Endothelial cell of umbilical vein (primary cell): Measurements from ENCODE around the gene ACOX1. TPM values are rescaled to one million over a fixed set of nuclear protein-coding genes. Genes with fewer than 3 reads are reported as not detected.

Source experiments
- BruUV-seq: library from RNA; stranded (reverse); fragments of 400-500 nt; replicated peaks from 2 replicates; lab custom pipeline; 2021; lab: Mats Ljungman, UMichigan
- CTCF ChIA-PET: fragments of 300-600, 350-600 bp; sonication (Branson Sonifier 250); formaldehyde crosslinking; loops from one replicate; lab custom pipeline; 2021; ENCODE audit warnings: antibody characterized with exemption, inconsistent platforms; lab: Charles Lee
- POLR2A ChIA-PET: fragments of 300-600, 350-600 bp; sonication (Branson Sonifier 250); formaldehyde crosslinking; loops from one replicate; lab custom pipeline; 2021; ENCODE audit warnings: antibody characterized with exemption, inconsistent platforms; lab: Charles Lee
- DNase-seq: peaks from one replicate; pipeline ENCODE4 v3.0.0-alpha.2; 2011; ENCODE audit warnings: low read depth, low spot score
- FAIRE-seq: peaks from 2 replicates; lab custom pipeline; 2011; peaks lifted over from hg19 to GRCh38; lab: Jason Lieb, UNC
- H2AFZ ChIP-seq: 2 replicates; pipeline ENCODE4 v1.6.0; 2012; ENCODE audit warnings: low read depth, low read length, control low read depth, inconsistent platforms
- H3K27ac ChIP-seq: 2 replicates; pipeline ENCODE4 v1.5.1; 2011; ENCODE audit warnings: low read depth, mild to moderate bottlenecking, control low read depth, low read length, moderate library complexity; ENCODE audit not compliant: insufficient read depth
- H3K27me3 ChIP-seq, 2 experiments: 2 replicates each; pipeline versions ENCODE4 v1.6.0 to v1.6.1; 2011; ENCODE audit warnings: low read length in 2 of 2, mixed read lengths in 1 of 2; ENCODE audit not compliant: control insufficient read depth in 2 of 2, insufficient read depth in 2 of 2
- H3K36me3 ChIP-seq, 2 experiments: 2 replicates in 1 of 2; 3 replicates in 1 of 2; pipeline ENCODE4 v1.5.1; 2011; ENCODE audit warnings: low read length in 2 of 2, mild to moderate bottlenecking in 1 of 2, moderate library complexity in 1 of 2; ENCODE audit not compliant: control insufficient read depth in 2 of 2, insufficient read depth in 2 of 2; ENCODE audit errors: extremely low read depth in 1 of 2
- H3K4me1 ChIP-seq: 3 replicates; pipeline ENCODE4 v1.5.1; 2011; ENCODE audit warnings: mild to moderate bottlenecking, low read length; ENCODE audit not compliant: control insufficient read depth, insufficient read depth; ENCODE audit errors: extremely low read depth
- H3K4me2 ChIP-seq: 2 replicates; pipeline ENCODE4 v1.6.1; 2011; ENCODE audit warnings: low read length, control low read depth, mixed read lengths; ENCODE audit not compliant: insufficient read depth
- H3K4me3 ChIP-seq, 3 experiments: fragments of 200-600 bp in 1 of 3; sonication (generic), shearing (Covaris generic) in 1 of 3; replicated peaks in 1 of 3; 2 replicates each; pipeline ENCODE4 v1.5.1; 2011 to 2016; ENCODE audit warnings: control low read depth in 3 of 3, low read length in 3 of 3, mild to moderate bottlenecking in 2 of 3, inconsistent platforms in 1 of 3, low read depth in 1 of 3, moderate library complexity in 1 of 3; ENCODE audit not compliant: insufficient read depth in 1 of 3
- H3K79me2 ChIP-seq: 2 replicates; pipeline ENCODE4 v1.6.0; 2012; ENCODE audit warnings: low read length, inconsistent platforms; ENCODE audit not compliant: control insufficient read depth, insufficient read depth
- H3K9ac ChIP-seq: replicated peaks from 2 replicates; pipeline ENCODE3; 2011; ENCODE audit warnings: low read length, control low read depth; ENCODE audit not compliant: insufficient read depth; ENCODE audit errors: extremely low read depth
- H3K9me1 ChIP-seq: replicated peaks from 3 replicates; pipeline ENCODE4 v1.6.0; 2011; ENCODE audit warnings: mild to moderate bottlenecking, low read length; ENCODE audit not compliant: control insufficient read depth, insufficient read depth; ENCODE audit errors: extremely low read depth
- H3K9me3 ChIP-seq: replicated peaks from 2 replicates; pipeline ENCODE4 v1.5.1; 2012; ENCODE audit warnings: low read length, inconsistent platforms; ENCODE audit not compliant: control insufficient read depth, insufficient read depth
- H4K20me1 ChIP-seq: replicated peaks from 2 replicates; pipeline ENCODE3; 2011; ENCODE audit warnings: mild to moderate bottlenecking, low read length; ENCODE audit not compliant: control insufficient read depth, insufficient read depth; ENCODE audit errors: extremely low read depth
- POLR2AphosphoS5 ChIP-seq: IDR thresholded peaks from 2 replicates; pipeline ENCODE4 v1.6.1; 2012; ENCODE audit warnings: low read depth, mild to moderate bottlenecking, control low read depth, low read length, moderate library complexity; ENCODE audit not compliant: insufficient read depth
- dilution Hi-C: fragments of 300-500 bp; cut with MboI; formaldehyde crosslinking; loops from one replicate; pipeline ENCODE4 v1.15.0; 2019; ENCODE audit warnings: low sequenced_read_pairs; ENCODE audit not compliant: extremely low pct_ligation_motif_present
- intact Hi-C: fragments of 100-400 bp; cut with micrococcal nuclease; formaldehyde crosslinking; loops from one replicate; pipeline ENCODE4 v1.10.0; 2022
- polyA plus RNA-seq, 4 experiments: library from polyadenylated mRNA; depleted of rRNA in 3 of 4; stranded (reverse) in 3 of 4; unstranded in 1 of 4; fragments of >200 nt; gene quantifications; 2 replicates each; pipeline versions ENCODE4 v1.2.1 to v1.2.3, GENCODE V29; 2011 to 2012; ENCODE audit warnings: missing spikeins in 1 of 4
- total RNA-seq: library from RNA; stranded (reverse); gene quantifications from 2 replicates; pipeline ENCODE4 v1.2.3, GENCODE V29; 2021
- TF ChIP-seq, protein P1 (sequence below), 2 donors: IDR thresholded peaks; 1 replicate in 1 of 2; 2 replicates in 1 of 2; pipeline ENCODE4 v1.5.1; 2011; ENCODE audit warnings: low read length in 2 of 2, mild to moderate bottlenecking in 2 of 2, moderate library complexity in 2 of 2, control low read depth in 1 of 2, inconsistent platforms in 1 of 2, low read depth in 1 of 2; ENCODE audit not compliant: insufficient read depth in 1 of 2; ENCODE audit errors: extremely low read depth in 1 of 2
- TF ChIP-seq, protein P2 (sequence below): IDR thresholded peaks from 2 replicates; pipeline ENCODE4 v1.6.1; 2011; ENCODE audit not compliant: insufficient read depth, insufficient read length

The ACOX1 gene
- total and polyA plus RNA-seq, 2 donors (not counting 3 experiments of a cell fraction or from before 2014, with no cell fraction given) = 17.9 to 45.1 TPM

DNA sequence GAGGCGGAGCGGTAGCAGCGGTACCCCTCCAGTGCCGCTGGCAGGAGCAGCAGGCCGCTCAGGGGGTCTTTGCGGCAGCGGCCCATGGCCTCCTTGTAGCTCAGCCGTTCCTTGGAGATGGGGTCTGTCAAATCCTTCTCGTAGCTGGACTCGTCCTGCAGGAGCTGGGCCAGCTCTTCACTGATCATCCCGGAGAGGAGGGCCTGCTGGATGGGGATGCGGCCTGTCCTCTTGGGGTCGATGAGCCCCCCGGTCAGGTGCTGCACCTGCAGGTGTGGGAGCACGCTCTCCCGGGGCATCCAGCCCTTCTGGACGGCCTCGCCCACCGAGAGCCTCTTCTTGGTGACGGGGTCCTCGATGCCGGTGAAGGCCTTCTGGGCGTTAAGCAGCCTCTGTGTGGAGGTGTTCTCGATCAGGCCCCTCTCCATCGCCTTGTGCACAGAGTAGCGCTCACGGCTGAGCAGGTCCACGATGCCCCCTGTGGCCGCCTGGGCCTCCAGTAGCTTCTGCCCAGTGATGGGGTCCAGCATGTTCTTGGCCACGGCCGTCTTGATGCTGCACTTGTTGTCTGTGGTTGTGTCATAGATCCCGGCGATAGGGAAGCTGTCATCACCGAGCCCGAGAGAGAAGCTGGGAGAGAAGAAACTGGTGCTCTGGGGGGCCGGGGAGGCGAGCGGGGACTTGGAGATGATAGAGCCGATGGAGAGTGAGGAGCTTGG, 28.3 kb upstream of the ACOX1 start:
- no peaks in the 10 kb centered on the region for H3K9me3 ChIP-seq
- no peaks in the 10 kb centered on the region for H3K4me1 ChIP-seq
- no peak for TF ChIP-seq POLR2AphosphoS5
- TF ChIP-seq, protein P1, sequence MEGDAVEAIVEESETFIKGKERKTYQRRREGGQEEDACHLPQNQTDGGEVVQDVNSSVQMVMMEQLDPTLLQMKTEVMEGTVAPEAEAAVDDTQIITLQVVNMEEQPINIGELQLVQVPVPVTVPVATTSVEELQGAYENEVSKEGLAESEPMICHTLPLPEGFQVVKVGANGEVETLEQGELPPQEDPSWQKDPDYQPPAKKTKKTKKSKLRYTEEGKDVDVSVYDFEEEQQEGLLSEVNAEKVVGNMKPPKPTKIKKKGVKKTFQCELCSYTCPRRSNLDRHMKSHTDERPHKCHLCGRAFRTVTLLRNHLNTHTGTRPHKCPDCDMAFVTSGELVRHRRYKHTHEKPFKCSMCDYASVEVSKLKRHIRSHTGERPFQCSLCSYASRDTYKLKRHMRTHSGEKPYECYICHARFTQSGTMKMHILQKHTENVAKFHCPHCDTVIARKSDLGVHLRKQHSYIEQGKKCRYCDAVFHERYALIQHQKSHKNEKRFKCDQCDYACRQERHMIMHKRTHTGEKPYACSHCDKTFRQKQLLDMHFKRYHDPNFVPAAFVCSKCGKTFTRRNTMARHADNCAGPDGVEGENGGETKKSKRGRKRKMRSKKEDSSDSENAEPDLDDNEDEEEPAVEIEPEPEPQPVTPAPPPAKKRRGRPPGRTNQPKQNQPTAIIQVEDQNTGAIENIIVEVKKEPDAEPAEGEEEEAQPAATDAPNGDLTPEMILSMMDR (IDR thresholded peaks at IDR 0.05; ENCODE audit: extremely low read depth in 1 of 2, insufficient read depth in 1 of 2, low read depth in 1 of 2, low read length in 2 of 2) = no peak
- TF ChIP-seq, protein P2, sequence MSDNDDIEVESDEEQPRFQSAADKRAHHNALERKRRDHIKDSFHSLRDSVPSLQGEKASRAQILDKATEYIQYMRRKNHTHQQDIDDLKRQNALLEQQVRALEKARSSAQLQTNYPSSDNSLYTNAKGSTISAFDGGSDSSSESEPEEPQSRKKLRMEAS = no peak
- H3K9ac ChIP-seq = no peak overlapping the region
- no peak overlapping the region for H2AFZ ChIP-seq
- no peak for DNase-seq
- no TSS peak for BruUV-seq
- dilution Hi-C loops = no loop called here
- H3K4me2 ChIP-seq = no peak overlapping the region
- ChIA-PET POLR2A (no interaction called here), CTCF (interaction anchor here (1.1 to 4.6 kb wide), 4 partner anchors 8 to 109 kb away, joined by 3 to 35 read pairs (median 10); partner anchors contain the start of genes CDK3, FBF1 and MRPL38)
- no peak overlapping the region for H3K4me3 ChIP-seq
- H3K36me3 ChIP-seq = no peaks in the 10 kb centered on the region
- no peaks in the 10 kb centered on the region for H3K27me3 ChIP-seq
- FAIRE-seq = no peak
- no peaks in the 10 kb centered on the region for H3K9me1 ChIP-seq
- H4K20me1 ChIP-seq = no peaks in the 10 kb centered on the region
- no peaks in the 10 kb centered on the region for H3K79me2 ChIP-seq
- H3K27ac ChIP-seq = no peak overlapping the region
- intact Hi-C loops = loop anchor here (10.0 kb wide), 1 partner anchor 232 kb away; a partner anchor contains a TSS
